SU-DHL-6 (cell line): ENCODE results near the gene LIN28A.

Source experiments
- H2AFZ ChIP-seq: fragments of 200-600 bp; sonication (generic); 2 replicates; pipeline ENCODE4 v1.6.1; 2014; ENCODE audit warnings: low read depth, mild to moderate bottlenecking, moderate library complexity, mixed read lengths, antibody characterized with exemption, low read length; ENCODE audit not compliant: severe bottlenecking
- H3F3A ChIP-seq: fragments of 200-600 bp; shearing (Covaris generic); 2 replicates; pipeline ENCODE4 v1.6.0; 2016; ENCODE audit warnings: antibody characterized with exemption, mild to moderate bottlenecking; ENCODE audit not compliant: insufficient read depth
- H3K27ac ChIP-seq: fragments of 200-600 bp; sonication (generic); 2 replicates; pipeline ENCODE4 v1.5.1; 2016; ENCODE audit warnings: low read depth, mild to moderate bottlenecking, low read length, moderate library complexity, mixed read lengths
- H3K27me3 ChIP-seq: fragments of 200-600 bp; sonication (generic), shearing (Covaris generic); 2 replicates; pipeline ENCODE4 v1.6.0; 2014; ENCODE audit warnings: mild to moderate bottlenecking, low read length
- H3K36me3 ChIP-seq: fragments of 200-600 bp; sonication (generic); 2 replicates; pipeline ENCODE4 v1.6.1; 2014; ENCODE audit warnings: mild to moderate bottlenecking, low read length, mixed read lengths
- H3K4me2 ChIP-seq: fragments of 300-600, 200-600 bp; shearing (Covaris generic), sonication (generic); 2 replicates; pipeline ENCODE4 v1.6.0; 2014; ENCODE audit warnings: low read length, low read depth, mild to moderate bottlenecking; ENCODE audit not compliant: poor library complexity, severe bottlenecking
- H3K4me3 ChIP-seq: fragments of 200-600 bp; sonication (generic); 2 replicates; pipeline ENCODE4 v1.5.1; 2014; ENCODE audit warnings: antibody characterized with exemption, low read length, mild to moderate bottlenecking, mixed read lengths; ENCODE audit not compliant: insufficient read depth, poor library complexity, severe bottlenecking
- H3K79me2 ChIP-seq: fragments of 200-600 bp; sonication (generic); 2 replicates; pipeline ENCODE4 v1.6.1; 2014; ENCODE audit warnings: mild to moderate bottlenecking, low read length, moderate library complexity; ENCODE audit not compliant: insufficient read depth
- H3K9ac ChIP-seq: fragments of 200-600 bp; sonication (generic); 2 replicates; pipeline ENCODE4 v1.7.0; 2014; ENCODE audit warnings: mild to moderate bottlenecking, low read length
- H3K9me2 ChIP-seq: fragments of 200-600 bp; sonication (generic); replicated peaks from 2 replicates; pipeline ENCODE4 v1.6.1; 2014; ENCODE audit warnings: low read length; ENCODE audit not compliant: insufficient read depth
- H3K9me3 ChIP-seq: fragments of 200-600 bp; sonication (generic); 2 replicates; pipeline ENCODE4 v1.6.1; 2014; ENCODE audit warnings: low read length, mixed read lengths; ENCODE audit not compliant: insufficient read depth
- H4K20me1 ChIP-seq: fragments of 200-600 bp; sonication (generic); 2 replicates; pipeline ENCODE4 v1.6.1; 2014; ENCODE audit warnings: low read depth, mild to moderate bottlenecking, antibody characterized with exemption, low read length, moderate library complexity, mixed read lengths
- CTCF ChIP-seq: fragments of 200-600 bp; sonication (generic); IDR thresholded peaks from one replicate; pipeline ENCODE4 v1.5.1; 2017; ENCODE audit warnings: antibody characterized with exemption, mild to moderate bottlenecking, low read length, moderate library complexity; ENCODE audit not compliant: insufficient read depth, poor library complexity, severe bottlenecking
- EZH2phosphoT487 ChIP-seq: fragments of 200-600 bp; sonication (generic), shearing (Covaris generic); conservative IDR thresholded peaks from 2 replicates; pipeline ENCODE4 v1.6.1; 2018; ENCODE audit warnings: mild to moderate bottlenecking, antibody characterized with exemption, low read length, moderate library complexity, mixed read lengths

The LIN28A gene

GRCh38 chr1:26452459-26453183, 42.0 kb downstream of the LIN28A start:
- no peak overlapping the region for H3K4me3 ChIP-seq

GRCh38 chr1:26459148-26459547, 48.5 kb downstream of the LIN28A start:
- Histone ChIP-seq H3K79me2 (no peaks in the 10 kb centered on the region), H4K20me1 (no peaks in the 10 kb centered on the region), H3K4me2 (no peak overlapping the region), H3K9me3 (no peaks in the 10 kb centered on the region), H3K4me3 (no peak overlapping the region), H3F3A (peaks cover 5% of the 10 kb centered on the region; the same call in 1 of the 2 replicates), H3K9ac (no peak overlapping the region), H3K27me3 (no peaks in the 10 kb centered on the region), H3K27ac (no peak overlapping the region), H2AFZ (no peak overlapping the region), H3K36me3 (peaks cover 13% of the 10 kb centered on the region), H3K9me2 (no peaks in the 10 kb centered on the region)
- TF ChIP-seq CTCF (no peak), EZH2phosphoT487 (no peak)

More at GRCh38 chr1:26452459-26453183, 42.0 kb downstream of the LIN28A start:
- no peak overlapping the region for H3K9ac ChIP-seq
- no peaks in the 10 kb centered on the region for H4K20me1 ChIP-seq
- no peaks in the 10 kb centered on the region for H3F3A ChIP-seq
- H3K36me3 ChIP-seq = peaks cover 4% of the 10 kb centered on the region; the same call in 1 of the 2 replicates
- no peaks in the 10 kb centered on the region for H3K27me3 ChIP-seq
- TF ChIP-seq EZH2phosphoT487 = no peak
- TF ChIP-seq CTCF = no peak
- H3K4me2 ChIP-seq = no peak overlapping the region
- H3K27ac ChIP-seq = no peak overlapping the region
- H3K79me2 ChIP-seq = no peaks in the 10 kb centered on the region
- no peaks in the 10 kb centered on the region for H3K9me2 ChIP-seq
- H2AFZ ChIP-seq = no peak overlapping the region
- H3K9me3 ChIP-seq = no peaks in the 10 kb centered on the region

- H3K79me2 ChIP-seq = no peaks in the 10 kb centered on the region
- H3K4me3 ChIP-seq = no peak overlapping the region
- H3K27ac ChIP-seq = no peak overlapping the region
- H3K9ac ChIP-seq = no peak overlapping the region
- no peaks in the 10 kb centered on the region for H4K20me1 ChIP-seq
- no peak overlapping the region for H2AFZ ChIP-seq
- H3K4me2 ChIP-seq = no peak overlapping the region
- TF ChIP-seq EZH2phosphoT487 = no peak
- no peak for TF ChIP-seq CTCF
- H3K36me3 ChIP-seq = peaks cover 13% of the 10 kb centered on the region
- no peaks in the 10 kb centered on the region for H3K9me2 ChIP-seq
- H3F3A ChIP-seq = peaks cover 5% of the 10 kb centered on the region; the same call in 1 of the 2 replicates
- no peaks in the 10 kb centered on the region for H3K27me3 ChIP-seq
- H3K9me3 ChIP-seq = no peaks in the 10 kb centered on the region
Measured at GRCh38 chr1:26459573-26460031, 49.0 kb downstream of the LIN28A start.
